NT2/D1 (cell line): ENCODE data around the gene SEPTIN7.

ENCODE experiments used
- DNase-seq: peaks from one replicate; pipeline ENCODE4 v3.0.0-alpha.2; 2011; ENCODE audit warnings: low read depth, low spot score
- H3K27me3 ChIP-seq: 2 replicates; pipeline ENCODE4 v1.6.0; 2011; ENCODE audit warnings: mild to moderate bottlenecking; ENCODE audit not compliant: insufficient read length, insufficient read depth
- H3K36me3 ChIP-seq: 2 replicates; pipeline ENCODE4 v1.6.1; 2011; ENCODE audit warnings: mild to moderate bottlenecking, low read length, mixed read lengths; ENCODE audit not compliant: insufficient read depth, insufficient read length
- H3K4me1 ChIP-seq: 2 replicates; pipeline ENCODE4 v1.5.1; 2011; ENCODE audit not compliant: insufficient read depth, insufficient read length
- H3K4me3 ChIP-seq: 2 replicates; pipeline ENCODE4 v1.5.1; 2011; ENCODE audit warnings: low read depth; ENCODE audit not compliant: insufficient read length
- H3K9ac ChIP-seq: 2 replicates; pipeline ENCODE4 v1.6.0; 2011; ENCODE audit warnings: low read depth; ENCODE audit not compliant: insufficient read length
- H3K9me3 ChIP-seq: 2 replicates; pipeline ENCODE4 v1.5.1; 2011; ENCODE audit warnings: mild to moderate bottlenecking, low read length; ENCODE audit not compliant: insufficient read depth
- SUZ12 ChIP-seq: IDR thresholded peaks from 2 replicates; pipeline ENCODE4 v1.6.1; 2011; ENCODE audit not compliant: insufficient read length, insufficient read depth; ENCODE audit errors: extremely low read depth
- YY1 ChIP-seq: IDR thresholded peaks from 2 replicates; pipeline ENCODE4 v1.6.1; 2011; ENCODE audit not compliant: insufficient read length, insufficient read depth
- ZNF274 ChIP-seq: IDR thresholded peaks from 2 replicates; pipeline ENCODE4 v1.6.1; 2011; ENCODE audit warnings: mild to moderate bottlenecking, low read depth, low read length

Gene SEPTIN7

DNA sequence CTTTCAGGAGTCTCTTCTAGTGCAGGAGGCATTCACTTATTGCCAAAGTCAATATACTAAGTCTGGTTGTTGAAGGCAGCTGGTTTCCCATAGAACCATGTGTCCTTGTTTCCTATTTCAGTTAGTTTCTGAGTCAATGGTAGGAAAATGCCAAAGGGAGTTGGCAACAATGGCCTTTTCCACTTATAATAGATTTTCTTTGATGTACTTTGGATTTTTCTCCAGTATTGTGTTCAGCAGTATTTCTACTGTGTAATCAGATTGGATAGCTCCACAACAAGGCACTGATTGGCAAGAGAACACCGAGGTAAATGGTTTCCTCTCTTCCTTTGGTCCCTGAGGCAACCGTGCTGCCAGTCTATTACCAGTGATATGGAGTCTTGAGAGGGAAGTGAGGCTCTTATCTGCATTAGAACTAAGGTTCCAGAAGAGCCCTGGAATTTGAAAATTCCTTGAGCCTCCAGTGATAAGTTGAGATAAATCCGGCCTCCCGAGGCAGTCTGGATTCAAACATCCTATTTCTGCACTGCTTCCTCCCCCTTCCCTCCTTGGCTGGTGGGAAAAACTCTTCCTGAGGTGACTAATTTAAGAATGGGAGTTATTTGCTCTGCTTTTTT lies 7.9 kb upstream of the SEPTIN7 start:
- no peak for DNase-seq
- no peak for TF ChIP-seq ZNF274
- TF ChIP-seq SUZ12 = no peak
- TF ChIP-seq YY1 = no peak
- no peak overlapping the region for H3K9ac ChIP-seq
- no peaks in the 10 kb centered on the region for H3K27me3 ChIP-seq
- no peak overlapping the region for H3K4me3 ChIP-seq
- H3K4me1 ChIP-seq = no peaks in the 10 kb centered on the region
- peaks cover 4% of the 10 kb centered on the region; the same call in 1 of the 2 replicates for H3K9me3 ChIP-seq
- H3K36me3 ChIP-seq = no peaks in the 10 kb centered on the region

DNA sequence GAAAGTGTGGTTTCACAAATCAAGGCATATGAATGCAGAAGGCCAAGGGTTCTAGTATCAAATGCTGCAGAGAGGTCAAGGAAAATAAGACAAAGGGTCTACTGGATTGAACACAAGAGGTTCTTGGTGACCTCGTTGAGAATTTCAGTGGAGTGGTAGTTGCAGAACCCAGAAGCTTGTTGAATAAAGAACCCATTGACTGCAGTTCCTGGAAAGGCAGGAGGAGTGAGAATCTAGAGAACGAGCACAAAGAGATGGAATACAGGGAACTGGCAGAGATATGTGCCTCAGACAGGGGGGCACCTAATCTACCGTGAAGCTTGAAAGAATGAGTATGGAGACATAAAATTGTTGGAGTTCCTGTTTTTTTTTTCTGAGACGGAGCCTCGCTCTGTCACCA lies 3.5 kb upstream of the SEPTIN7 start:
- Histone ChIP-seq H3K27me3 (no peaks in the 10 kb centered on the region), H3K4me3 (no peak overlapping the region), H3K9ac (no peak overlapping the region), H3K4me1 (no peaks in the 10 kb centered on the region), H3K9me3 (peaks cover 4% of the 10 kb centered on the region; the same call in 1 of the 2 replicates), H3K36me3 (no peaks in the 10 kb centered on the region)
- DNase-seq = no peak
- TF ChIP-seq YY1 (no peak), ZNF274 (no peak), SUZ12 (no peak)

DNA sequence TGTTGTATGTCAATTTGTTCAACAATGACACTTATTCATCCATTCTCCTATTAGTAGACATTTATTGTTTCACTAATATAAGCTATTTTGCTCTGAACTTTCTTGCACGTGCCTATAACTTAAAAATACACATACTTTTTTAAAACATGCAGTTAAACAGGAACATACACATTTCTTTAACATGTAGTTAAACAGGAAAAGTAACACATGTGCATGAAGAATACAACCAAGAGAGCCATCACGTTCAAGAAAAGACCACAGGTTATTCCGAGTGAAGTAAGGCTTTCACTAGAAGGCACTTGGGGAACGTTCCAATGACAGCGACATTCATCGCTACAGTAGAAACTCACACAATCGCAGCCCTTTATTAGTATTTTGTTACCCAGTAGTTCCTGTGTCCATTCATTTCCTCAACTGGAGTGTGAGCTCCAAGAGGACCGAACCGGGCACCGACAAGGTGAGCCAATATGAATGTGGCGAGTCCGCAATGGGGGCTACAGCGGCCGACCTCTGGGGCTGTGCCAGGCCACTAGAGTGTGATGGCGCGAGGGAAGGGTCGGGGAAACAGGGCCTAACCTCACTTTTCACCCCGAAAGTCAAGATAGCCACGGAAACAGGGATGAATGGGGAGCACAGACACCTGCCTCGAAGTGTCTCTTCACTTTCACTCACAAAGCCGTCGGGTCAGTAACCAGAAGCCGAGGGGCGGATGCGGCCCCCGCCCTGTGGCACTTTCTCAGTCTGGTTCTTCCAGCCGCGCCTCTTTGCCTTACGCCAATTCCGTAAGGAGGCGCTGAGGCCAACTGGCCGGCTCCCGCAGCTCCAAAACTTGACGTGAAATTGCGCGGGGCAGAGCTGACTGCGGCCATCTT lies 775 bp upstream of the SEPTIN7 start:
- Histone ChIP-seq H3K4me1 (no peaks in the 10 kb centered on the region), H3K4me3 (peak overlapping the region; percentile 79), H3K36me3 (peaks cover 5% of the 10 kb centered on the region), H3K9ac (peak overlapping the region; percentile 79), H3K27me3 (no peaks in the 10 kb centered on the region), H3K9me3 (no peaks in the 10 kb centered on the region; the same call in 1 of the 2 replicates)
- peak; percentile 93 for DNase-seq
- TF ChIP-seq SUZ12 = no peak
- no peak for TF ChIP-seq YY1
- TF ChIP-seq ZNF274 = no peak

DNA sequence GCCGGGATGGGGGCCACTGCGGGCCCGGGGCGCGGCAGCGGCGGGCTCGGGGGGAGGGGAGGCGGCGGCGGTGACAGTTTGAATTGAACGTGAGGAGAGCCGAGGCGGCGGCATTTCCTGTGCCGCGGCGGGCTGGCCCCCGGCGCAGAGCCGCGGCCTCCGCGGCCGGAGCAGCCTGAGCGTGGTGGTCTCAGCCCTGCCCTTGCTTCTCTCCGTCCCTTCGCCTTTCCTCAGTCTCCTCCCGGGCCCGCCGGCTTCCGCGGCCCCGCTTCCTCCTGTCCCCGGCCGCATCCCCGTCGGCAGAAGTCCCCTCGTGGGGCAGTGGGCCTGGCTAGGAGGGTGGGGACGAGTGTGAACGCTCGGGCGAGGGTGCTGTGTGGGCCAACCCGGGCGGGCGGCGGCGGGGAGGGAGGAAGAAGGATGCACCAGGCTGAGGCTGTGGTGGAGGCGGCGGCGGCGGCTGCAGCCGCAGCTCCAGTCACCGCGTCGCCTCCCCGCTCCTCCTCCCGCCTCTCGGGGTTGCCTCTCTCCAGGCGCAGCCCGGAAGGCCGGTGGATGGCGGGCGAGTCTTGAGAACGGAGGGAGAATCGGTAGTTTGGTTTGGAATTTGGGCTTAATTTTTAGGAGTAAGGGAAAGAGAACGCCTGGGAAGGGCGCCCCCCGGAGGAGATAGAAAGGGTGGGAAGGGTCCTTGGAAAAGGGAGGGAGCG lies 690 bp downstream of the SEPTIN7 start:
- Histone ChIP-seq H3K9me3 (no peaks in the 10 kb centered on the region), H3K4me1 (no peaks in the 10 kb centered on the region), H3K27me3 (no peaks in the 10 kb centered on the region), H3K9ac (peak overlapping the region; percentile 96), H3K4me3 (peak overlapping the region; percentile 91), H3K36me3 (peaks cover 8% of the 10 kb centered on the region)
- TF ChIP-seq YY1 (no peak), SUZ12 (no peak), ZNF274 (no peak)
- peak; percentile 72 for DNase-seq

DNA sequence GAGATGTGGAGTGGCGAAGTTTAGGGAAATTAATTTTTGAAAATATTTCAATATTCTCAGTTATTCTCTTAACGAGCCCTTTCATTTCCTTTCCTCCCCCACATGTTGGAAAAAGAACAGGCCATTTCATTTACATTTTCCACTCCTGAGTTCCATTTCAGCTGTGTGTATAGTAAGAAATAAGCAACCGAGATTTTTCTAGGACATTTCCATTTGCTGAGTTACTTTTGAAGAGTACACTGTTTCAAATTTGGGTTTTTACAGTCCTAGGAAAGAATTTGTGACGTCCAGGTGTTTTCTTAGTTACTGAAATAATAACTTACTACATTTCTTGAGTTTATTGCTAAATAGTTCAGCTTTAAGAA lies 1.2 kb downstream of the SEPTIN7 start:
- no peaks in the 10 kb centered on the region for H3K4me1 ChIP-seq
- H3K4me3 ChIP-seq = peak overlapping the region; percentile 91
- H3K9ac ChIP-seq = peak overlapping the region; percentile 96
- H3K36me3 ChIP-seq = peaks cover 8% of the 10 kb centered on the region
- TF ChIP-seq SUZ12 (no peak), ZNF274 (no peak), YY1 (no peak)
- H3K27me3 ChIP-seq = no peaks in the 10 kb centered on the region
- no peak for DNase-seq
- H3K9me3 ChIP-seq = no peaks in the 10 kb centered on the region

DNA sequence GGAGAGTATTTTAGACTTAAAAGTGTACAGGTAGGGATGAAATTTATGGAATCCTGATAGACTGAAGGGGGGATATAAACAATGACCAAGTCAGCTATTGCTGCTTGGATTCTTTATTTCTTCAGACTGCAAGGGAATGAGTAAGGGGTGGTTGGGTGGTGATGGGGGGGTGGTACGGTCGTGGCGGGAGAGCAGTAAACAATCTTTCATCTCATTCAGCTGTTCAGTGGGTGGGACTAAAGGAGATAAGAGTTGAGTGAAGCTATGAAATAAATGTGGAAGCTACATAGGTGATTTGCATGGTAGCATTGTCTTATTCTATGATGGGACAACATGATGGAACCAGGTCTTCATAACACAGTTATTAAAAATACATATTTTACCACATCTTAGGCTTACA lies 1.8 kb downstream of the SEPTIN7 start:
- peak overlapping the region; percentile 96 for H3K9ac ChIP-seq

More for the DNA sequence above, 1.8 kb downstream of the SEPTIN7 start:
- Histone ChIP-seq H3K36me3 (peaks cover 8% of the 10 kb centered on the region), H3K4me1 (no peaks in the 10 kb centered on the region), H3K27me3 (no peaks in the 10 kb centered on the region), H3K9me3 (no peaks in the 10 kb centered on the region), H3K4me3 (peak overlapping the region; percentile 91)
- no peak for TF ChIP-seq SUZ12
- TF ChIP-seq ZNF274 = no peak
- no peak for TF ChIP-seq YY1
- no peak for DNase-seq
